ENCODE results near the gene VEGFA. TPM values are rescaled to one million over a fixed set of nuclear protein-coding genes. Genes with fewer than 3 reads are reported as not detected.

Gene VEGFA
- total RNA-seq, 3 donors from 2014 or later: 89.4 to 165 (median 94.7) TPM

DNA sequence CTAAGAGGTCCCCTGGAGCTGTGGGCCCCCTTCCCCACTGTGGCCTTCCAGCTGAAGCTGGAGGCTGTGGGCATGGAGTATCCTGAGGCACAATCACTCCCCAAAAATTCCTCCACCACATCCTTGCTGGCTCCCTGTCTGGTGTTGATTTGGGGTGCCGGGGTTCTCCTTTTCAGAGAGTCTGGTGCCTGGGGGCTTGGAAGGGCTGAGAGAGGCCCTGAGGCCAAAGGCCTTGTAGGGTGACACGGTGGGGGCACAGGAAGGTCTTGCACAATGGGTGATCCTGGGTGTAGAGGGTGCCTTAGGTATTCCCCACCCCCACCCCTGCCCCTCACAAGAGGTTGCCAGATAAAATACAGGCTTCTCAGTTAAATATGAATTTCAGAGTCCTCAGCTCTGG is 33.2 kb upstream of the VEGFA start:
- H3K9me3 ChIP-seq: no peaks in the 10 kb centered on the region
- H3K4me3 ChIP-seq: no peak overlapping the region
- H3K4me1 ChIP-seq (ENCODE audit: low read depth): peaks cover 22% of the 10 kb centered on the region
- ATAC-seq (no peak), DNase-seq (no peak)
- no peaks in the 10 kb centered on the region for H3K36me3 ChIP-seq (ENCODE audit: low read depth)
- intact Hi-C loops (cut with DNase I, micrococcal nuclease): no loop called here
- TF ChIP-seq, protein P1, sequence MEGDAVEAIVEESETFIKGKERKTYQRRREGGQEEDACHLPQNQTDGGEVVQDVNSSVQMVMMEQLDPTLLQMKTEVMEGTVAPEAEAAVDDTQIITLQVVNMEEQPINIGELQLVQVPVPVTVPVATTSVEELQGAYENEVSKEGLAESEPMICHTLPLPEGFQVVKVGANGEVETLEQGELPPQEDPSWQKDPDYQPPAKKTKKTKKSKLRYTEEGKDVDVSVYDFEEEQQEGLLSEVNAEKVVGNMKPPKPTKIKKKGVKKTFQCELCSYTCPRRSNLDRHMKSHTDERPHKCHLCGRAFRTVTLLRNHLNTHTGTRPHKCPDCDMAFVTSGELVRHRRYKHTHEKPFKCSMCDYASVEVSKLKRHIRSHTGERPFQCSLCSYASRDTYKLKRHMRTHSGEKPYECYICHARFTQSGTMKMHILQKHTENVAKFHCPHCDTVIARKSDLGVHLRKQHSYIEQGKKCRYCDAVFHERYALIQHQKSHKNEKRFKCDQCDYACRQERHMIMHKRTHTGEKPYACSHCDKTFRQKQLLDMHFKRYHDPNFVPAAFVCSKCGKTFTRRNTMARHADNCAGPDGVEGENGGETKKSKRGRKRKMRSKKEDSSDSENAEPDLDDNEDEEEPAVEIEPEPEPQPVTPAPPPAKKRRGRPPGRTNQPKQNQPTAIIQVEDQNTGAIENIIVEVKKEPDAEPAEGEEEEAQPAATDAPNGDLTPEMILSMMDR (IDR thresholded peaks at IDR 0.05): no peak

DNA sequence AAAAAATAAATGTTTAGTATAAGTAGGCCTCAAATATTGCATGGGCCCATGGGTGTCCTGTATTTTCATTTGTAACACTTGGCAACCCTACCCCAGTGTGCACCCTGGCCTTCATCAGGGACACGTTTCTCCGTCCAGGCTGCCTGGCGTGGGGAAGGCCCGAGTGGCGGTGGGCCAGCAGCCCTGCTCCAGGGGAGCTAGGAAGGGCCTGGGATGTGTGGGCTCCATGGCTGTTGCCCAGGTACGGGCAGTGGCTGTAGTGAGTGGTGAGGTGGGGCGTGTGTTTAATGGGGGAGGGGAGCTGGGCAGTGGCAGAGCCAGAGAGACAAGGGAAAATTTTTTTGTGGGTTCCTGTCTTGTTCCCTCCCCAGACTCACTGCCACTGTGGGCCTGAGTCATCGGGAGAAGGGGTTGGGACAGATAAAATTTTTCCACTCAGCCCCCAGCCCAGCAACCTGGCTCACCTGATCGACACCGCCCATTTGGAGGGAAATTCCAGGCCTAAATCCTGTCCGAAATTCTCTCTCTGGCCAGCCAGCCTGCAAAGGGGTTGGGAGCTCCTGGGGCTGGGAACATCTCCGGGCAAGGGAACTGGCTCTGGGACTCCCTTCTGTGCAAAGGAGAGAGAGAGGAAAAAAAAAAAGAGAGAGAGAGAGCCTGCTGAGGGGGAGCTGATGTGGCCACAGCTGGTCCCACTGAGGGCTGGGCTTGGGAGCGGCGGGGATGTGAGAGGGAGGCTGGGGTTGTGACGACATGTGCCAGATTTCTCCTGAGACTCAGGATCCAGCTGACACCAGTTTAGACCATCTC is 32.5 kb upstream of the VEGFA start:
- H3K4me1 ChIP-seq (ENCODE audit: low read depth): peaks cover 28% of the 10 kb centered on the region
- intact Hi-C loops (cut with DNase I, micrococcal nuclease): no loop called here
- no peak for DNase-seq
- no peaks in the 10 kb centered on the region for H3K36me3 ChIP-seq (ENCODE audit: low read depth)
- TF ChIP-seq, protein P1 (IDR thresholded peaks at IDR 0.05): no peak
- no peak overlapping the region for H3K4me3 ChIP-seq
- H3K9me3 ChIP-seq: no peaks in the 10 kb centered on the region
- ATAC-seq: no peak

DNA sequence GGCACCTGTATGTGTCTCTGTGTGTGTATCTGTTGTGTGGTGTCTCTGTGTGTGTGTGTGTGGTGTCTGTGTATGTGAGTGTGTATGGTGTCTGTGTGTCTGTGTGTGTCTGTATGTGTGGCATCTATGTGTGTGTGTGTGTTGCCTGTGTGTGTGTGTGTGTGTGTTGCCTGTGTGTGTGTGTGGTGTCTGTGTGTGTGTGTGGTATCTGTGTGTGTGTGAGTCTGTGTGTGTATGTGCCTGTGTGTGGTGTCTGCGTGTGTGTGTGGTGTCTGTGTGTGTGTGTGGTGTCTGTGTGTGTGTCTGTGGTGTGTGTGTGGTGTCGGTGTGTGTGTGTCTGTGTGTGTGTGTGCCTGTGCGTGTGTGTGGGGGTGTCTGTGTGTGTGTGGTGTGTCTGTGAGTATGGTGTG is 31.7 kb upstream of the VEGFA start:
- no peak for DNase-seq
- ATAC-seq: no peak
- peaks cover 26% of the 10 kb centered on the region for H3K4me1 ChIP-seq (ENCODE audit: low read depth)
- H3K4me3 ChIP-seq: no peak overlapping the region
- H3K36me3 ChIP-seq (ENCODE audit: low read depth): no peaks in the 10 kb centered on the region
- TF ChIP-seq, protein P1 (IDR thresholded peaks at IDR 0.05): no peak
- H3K9me3 ChIP-seq: no peaks in the 10 kb centered on the region
- intact Hi-C loops (cut with DNase I, micrococcal nuclease): no loop called here

DNA sequence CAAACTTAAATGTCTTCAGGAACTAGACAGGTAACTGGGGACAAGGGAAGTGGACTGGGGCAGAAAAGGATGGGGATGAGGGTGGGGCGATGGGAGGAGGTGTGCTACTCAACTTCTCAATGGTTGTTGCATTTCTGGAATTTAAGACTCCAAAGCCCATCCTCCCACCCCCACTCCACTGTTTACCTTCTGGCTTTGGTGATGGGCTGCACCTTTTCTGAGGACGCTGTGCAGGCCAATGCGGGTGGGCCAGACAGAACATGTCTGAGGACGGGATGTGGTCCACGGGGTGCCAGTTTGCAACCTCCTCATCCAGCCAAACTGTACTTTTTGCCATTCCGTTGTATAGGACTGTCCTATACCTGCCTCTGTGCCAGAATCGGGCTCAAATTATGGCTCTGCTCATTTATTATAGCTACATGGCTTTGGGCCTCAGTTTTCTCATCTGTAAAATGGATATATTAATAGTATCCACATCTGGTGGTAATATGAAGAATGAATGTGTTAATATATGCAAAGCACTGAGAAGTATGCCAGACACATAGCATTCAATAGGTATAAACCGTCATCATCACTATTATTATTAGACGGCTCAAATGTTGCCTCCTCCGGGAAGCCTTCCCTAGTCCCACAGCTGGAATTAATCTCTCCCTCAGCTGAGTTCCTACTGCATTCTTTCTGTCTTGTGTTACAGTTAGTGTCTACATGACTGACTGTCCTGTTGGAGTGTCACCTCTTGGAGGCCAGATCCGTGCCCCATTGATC is 31.0 kb upstream of the VEGFA start:
- DNase-seq (no peak), ATAC-seq (no peak)
- H3K4me3 ChIP-seq: no peak overlapping the region
- TF ChIP-seq, protein P1 (IDR thresholded peaks at IDR 0.05): no peak
- peaks cover 20% of the 10 kb centered on the region for H3K4me1 ChIP-seq (ENCODE audit: low read depth)
- intact Hi-C loops (cut with DNase I, micrococcal nuclease): no loop called here
- H3K36me3 ChIP-seq (ENCODE audit: low read depth): no peaks in the 10 kb centered on the region
- no peaks in the 10 kb centered on the region for H3K9me3 ChIP-seq

DNA sequence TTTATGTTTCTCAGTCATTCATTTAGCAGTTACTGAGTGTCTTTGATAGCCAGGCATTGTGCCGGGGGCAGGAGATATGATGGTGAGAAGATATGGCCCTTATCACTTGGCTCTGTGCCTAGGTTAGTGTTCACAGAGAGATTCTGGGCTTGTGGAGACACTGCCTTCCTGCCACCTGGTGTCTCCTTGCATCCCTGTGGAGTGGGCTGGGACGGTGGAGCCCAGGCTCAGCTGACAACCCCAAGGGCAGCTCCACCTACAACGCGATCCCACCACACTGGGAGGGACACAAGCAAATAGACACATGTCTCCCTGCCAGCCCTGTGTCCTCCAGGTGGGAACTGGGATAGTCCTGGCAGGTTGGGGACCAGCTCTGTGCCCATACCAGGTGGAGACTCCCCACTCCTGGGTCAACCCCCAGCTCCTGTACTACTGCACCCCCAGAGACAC is 30.3 kb upstream of the VEGFA start:
- Histone ChIP-seq H3K9me3 (no peaks in the 10 kb centered on the region), H3K36me3 (ENCODE audit: low read depth) (no peaks in the 10 kb centered on the region), H3K4me3 (no peak overlapping the region), H3K4me1 (ENCODE audit: low read depth) (peaks cover 20% of the 10 kb centered on the region)
- ATAC-seq (peak; percentile 79), DNase-seq (peak in 1 of 3 donors; percentile 75)
- TF ChIP-seq, protein P1 (IDR thresholded peaks at IDR 0.05): no peak
- intact Hi-C loops (cut with DNase I, micrococcal nuclease): no loop called here
